GM19463 (cell line): ENCODE data around the gene PGPEP1.

Experiments
- ATAC-seq: cut with Tn5 transposase; IDR thresholded peaks from one replicate; pipeline ENCODE4 v1.9.1; 2021; ENCODE audit warnings: mild to moderate bottlenecking, moderate library complexity; ENCODE audit not compliant: unreplicated experiment

The PGPEP1 gene, protein sequence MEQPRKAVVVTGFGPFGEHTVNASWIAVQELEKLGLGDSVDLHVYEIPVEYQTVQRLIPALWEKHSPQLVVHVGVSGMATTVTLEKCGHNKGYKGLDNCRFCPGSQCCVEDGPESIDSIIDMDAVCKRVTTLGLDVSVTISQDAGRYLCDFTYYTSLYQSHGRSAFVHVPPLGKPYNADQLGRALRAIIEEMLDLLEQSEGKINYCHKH

DNA sequence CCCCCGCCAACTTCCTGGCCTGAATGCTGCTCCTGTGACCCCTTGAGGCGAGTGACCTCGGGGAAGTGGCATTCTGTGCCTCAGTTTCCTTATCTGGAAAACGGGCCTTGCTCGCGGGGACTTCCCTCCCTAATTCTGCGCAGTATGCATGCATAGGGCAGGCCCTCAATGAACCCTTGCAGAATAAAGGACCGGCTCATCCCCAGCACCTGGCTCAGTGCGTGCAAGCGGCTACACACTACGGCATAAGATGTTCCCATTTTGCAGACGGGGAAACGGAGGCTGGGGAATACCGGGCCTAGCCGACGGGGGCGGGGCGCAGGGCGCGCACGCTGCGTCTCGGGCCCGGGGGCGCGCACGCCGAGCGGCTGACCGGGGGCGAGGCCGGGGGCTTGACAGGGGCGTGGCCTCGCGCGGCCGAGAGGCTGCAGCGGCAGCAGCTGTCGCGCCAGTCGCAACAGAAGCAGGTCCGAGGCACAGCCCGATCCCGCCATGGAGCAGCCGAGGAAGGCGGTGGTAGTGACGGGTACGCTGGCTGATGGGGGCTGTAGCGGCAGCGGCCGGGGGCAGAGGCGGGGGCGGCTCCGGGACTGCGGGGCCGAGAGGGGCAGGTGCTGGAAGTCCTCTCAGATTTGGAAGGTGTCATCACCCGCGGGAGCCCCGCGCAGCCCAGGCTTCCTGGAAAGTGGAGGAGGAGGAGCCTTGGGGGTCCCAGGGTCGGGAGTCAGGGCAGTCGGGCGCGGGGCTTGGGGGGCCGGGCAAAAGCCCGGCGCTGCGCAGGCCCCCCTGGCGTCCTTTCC, at the start of gene PGPEP1:
Gene PGPEP1, plus strand, starts transcription at position 409 of the 800 bp plus-strand sequence. Its CDS starts 84 bp downstream, at position 493.
- peak; percentile 58 for ATAC-seq

DNA sequence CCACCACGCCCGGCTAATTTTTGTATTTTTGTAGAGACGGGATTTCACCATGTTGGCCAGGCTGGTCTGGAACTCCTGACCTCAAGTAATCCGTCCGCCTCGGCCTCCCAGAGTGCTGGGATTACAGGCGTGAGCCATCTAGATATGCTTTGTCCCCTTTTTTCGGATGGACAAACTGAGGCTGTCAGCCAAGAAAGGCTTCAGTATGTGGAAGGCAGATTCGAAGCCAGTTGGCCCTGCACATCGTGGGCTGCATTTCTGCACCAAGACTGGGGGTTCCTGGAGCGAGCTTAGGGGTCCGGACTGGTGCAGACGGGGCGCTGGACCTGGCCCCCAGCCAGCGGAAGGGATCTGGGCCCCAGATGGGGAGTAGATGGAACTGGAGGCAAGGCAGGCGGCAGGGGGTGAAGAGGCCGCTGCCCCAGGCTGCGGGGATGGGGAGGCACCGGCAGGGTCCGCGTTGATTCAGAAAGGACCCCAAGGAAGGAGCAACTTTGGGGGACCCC, 49.3 kb upstream of the PGPEP1 start:
- ATAC-seq: peak; percentile 6

- peak; percentile 54 for ATAC-seq
These were observed 48.6 kb upstream of the PGPEP1 start for GRCh38 chr19:18291590-18292461.

DNA sequence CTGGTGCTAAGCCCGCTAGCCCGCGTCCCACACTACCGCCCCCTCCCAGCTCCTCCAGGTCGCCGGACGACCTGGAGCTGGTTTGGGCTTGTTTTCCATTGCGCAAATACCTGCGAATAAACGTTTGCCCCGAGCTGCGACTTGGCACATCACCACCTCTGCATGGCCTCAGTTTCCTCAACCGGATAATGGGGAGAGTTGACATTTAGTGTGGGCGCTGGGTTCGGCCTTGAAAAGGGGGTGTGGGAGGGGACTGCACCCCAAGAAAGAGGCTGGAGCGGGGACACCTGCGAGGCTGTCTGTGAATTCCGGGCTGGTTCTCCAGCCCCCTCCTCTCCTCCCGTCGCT, 48.0 kb upstream of the PGPEP1 start:
- no peak for ATAC-seq

GRCh38 chr19:18292810-18293641, 47.4 kb upstream of the PGPEP1 start:
- ATAC-seq: no peak

GRCh38 chr19:18293642-18294466, 46.5 kb upstream of the PGPEP1 start:
- no peak for ATAC-seq

GRCh38 chr19:18294467-18294864, 45.9 kb upstream of the PGPEP1 start:
- ATAC-seq: no peak

GRCh38 chr19:18295034-18295451, 45.4 kb upstream of the PGPEP1 start:
- ATAC-seq: no peak

DNA sequence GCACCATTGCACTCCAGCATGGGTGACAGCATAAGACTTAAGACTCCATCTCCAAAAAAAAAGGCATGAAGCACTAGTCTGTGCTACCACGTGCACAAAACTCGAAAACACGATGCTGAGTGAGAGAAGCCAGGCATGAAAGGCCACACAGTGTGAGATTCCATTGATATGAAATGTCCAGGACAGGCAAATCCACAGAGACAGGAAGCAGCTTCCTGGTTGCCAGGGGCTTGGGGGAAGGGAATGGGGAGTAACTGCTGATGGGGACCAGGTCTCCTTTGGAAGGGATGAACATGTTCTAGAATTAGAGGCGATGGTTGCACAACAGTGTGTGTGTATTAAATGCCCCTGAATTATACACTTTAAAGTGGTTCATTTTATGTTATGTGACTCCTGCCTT, 43.1 kb upstream of the PGPEP1 start:
- ATAC-seq: no peak

GRCh38 chr19:18298601-18299000, 41.8 kb upstream of the PGPEP1 start:
- no peak for ATAC-seq

DNA sequence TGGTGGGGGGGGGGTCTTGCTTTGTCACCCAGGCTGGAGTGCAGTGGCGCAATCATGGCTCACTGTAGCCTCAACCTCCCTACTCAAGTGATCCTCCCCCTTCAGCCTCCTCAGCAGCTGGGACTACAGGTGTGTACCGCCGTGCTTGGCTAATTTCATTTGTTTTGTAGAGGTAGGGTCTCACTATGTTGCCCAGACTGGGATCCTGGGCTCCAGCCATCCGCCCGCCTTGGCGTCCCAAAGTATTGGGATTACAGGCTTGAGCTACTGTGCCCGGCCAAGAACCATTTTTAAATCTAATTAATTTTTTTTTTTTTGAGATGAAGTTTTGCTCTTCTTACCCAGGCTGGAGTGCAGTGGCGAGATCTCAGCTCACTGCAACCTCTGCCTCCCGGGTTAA, 40.7 kb upstream of the PGPEP1 start:
- no peak for ATAC-seq

DNA sequence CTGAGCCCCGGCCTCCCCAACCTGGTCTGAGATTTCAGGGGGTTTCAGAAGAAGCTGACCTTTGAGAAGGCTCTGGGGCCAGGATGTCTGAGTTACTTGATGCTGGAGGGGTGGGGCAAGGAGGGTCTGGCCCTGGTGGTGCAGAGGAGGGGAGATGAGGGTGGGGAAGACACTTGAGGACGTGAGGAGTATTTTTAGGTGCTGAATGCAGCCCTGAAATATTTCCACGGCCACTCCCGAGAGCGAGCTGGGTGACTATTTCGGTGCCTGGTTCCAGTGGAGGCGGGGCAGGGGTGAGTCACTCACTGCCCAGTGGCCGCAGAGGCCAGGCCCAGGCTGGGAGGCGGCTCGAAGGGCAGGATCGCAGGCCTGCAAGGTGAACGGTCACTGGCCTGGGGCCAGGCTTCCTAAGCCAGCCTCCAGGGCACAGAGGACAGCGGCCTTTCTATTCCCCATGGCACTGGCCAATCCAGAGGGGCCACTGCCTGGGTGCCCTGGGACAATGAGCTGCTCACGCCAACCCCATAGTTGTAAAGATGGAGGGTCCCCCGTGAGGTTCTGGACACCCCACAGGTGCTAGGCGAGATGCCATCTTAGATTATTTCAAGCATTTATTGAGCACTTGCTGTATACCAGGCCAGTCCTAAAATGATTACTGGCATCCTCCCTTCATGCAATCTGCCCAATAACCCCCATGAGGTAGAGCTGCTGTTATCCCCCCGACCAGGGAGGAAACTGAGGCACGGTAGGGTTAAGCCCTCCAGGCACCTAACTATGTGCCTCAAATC, 39.3 kb upstream of the PGPEP1 start:
- no peak for ATAC-seq

GRCh38 chr19:18301718-18302111, 38.7 kb upstream of the PGPEP1 start:
- ATAC-seq: no peak

- no peak for ATAC-seq
These were observed 36.3 kb upstream of the PGPEP1 start for GRCh38 chr19:18304208-18304457.

DNA sequence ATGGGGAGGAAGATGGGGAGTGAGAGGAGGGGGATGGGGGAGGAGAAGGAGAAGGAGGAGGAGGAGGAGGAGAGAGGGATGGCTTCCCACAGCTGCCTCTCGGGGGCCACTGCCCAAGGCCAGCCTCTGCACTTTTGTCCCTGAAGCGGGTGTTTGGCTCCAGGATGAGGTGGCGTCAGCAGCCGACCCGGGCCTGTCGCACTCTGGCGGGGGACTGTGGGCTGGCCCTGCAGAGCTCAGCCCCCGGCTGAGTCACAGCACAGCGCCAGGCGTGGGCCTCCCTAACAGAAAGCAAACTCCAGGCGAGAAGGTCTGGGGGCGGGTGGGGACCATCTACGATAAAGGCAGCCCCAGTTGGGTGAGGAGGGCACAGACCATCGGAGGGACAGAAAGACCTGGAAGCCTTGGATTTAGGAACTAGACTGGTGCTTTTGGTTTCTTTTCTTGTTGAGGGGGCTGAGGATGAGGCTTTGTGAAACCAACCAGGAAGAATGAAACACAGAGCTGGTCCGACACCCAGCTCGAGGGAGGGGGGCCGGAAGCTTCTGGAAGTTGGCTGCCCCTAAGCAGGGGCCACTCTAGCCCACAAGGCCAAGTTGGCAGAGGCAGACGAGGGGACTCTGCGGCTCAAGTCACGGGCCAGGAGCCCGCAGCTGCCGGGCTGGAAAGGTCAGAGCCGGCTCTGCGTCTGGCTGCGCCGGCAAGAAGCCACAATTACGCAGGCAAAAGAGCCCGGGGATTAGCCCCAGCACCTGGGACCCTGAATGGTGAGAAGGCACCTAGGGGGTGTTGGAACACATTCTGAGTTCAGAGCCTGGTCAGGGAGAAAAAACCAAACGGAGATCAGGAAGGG, 35.7 kb upstream of the PGPEP1 start:
- ATAC-seq: peak; percentile 47

DNA sequence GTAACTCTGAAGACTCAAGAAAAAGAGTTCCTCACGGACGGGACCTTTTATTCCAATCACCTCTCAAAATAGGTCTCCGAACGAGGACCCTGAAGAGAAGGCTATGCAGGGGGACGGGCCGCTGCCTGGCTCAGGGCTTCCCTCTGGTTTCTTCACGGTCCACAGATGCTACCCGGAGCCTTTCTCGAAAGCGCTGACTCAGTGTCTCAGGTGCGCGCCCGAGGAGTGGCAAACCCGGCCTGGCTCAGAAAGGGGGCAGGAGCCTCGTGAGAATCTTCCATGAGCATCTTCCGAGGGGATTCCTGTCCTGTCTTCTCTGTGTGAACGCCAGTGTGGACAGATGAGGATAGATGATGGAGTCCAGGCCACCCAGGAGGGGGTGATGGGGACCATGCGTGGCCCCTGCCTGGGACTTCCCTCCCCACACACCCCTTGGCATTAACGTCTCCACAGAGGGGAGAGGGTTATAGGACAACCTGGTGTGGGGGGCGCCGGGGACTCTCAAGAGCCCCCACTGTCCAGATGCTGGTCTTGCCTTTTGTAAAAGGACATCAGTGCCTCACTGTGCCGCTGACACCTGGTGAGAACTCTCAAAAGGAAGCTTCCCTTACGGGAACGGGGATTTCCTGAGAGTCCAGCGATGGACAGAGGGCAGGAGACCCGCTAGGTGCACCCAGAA, 34.0 kb upstream of the PGPEP1 start:
- no peak for ATAC-seq

DNA sequence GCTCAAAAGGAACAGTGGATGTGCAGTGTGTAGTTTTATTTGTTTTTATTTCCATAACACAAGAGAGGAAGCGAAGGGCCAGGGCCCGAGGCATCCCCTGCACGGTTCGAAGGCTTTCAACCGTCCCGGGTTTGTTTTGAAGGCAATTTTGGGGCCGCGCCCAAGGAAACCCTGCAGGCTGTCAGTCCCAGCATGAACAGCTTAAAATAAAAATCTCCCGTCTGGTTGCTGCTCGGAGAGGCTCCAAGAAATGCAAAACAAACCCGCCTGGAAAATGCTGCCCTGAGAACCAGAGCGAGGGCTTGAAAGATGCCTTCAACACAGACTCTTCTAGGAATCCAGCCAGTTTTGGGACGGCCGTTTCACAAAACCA, 33.5 kb upstream of the PGPEP1 start:
- no peak for ATAC-seq

DNA sequence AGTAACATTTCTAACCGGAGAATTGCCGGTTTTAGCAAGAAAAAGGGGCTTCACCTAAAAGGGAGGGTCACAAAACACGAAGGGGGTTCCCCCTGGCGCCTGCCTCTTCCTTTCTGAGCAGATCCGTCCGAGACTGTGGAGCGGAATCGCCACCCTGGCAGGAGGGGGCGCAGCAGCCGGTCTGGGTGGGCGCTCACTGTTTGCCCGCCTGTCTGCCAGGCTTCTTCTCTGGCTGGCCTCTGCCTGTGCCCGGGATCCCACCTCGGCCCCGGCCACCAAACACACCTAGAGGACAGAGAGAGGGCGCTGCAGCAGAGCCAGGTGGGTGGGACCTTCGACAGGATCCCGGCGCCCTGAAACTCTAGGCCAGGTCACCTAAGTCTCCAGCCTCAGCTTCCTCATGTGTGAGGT, 33.1 kb upstream of the PGPEP1 start:
- no peak for ATAC-seq
